K562 (cell line): ENCODE data around the gene PSAP. TPM values are rescaled to one million over a fixed set of nuclear protein-coding genes. Genes with fewer than 3 reads are reported as not detected.

Experiments
- AFF4 ChIP-seq: sonication (generic); formaldehyde crosslinking; IDR thresholded peaks from 2 replicates; pipeline ENCODE4 v1.8.0; 2023; ENCODE audit warnings: mild to moderate bottlenecking, missing genetic modification reagents
- MGA ChIP-seq: fragments of 450-650 bp; IDR thresholded peaks from 2 replicates; pipeline ENCODE4 v1.6.1; 2016; ENCODE audit warnings: mild to moderate bottlenecking, moderate library complexity
- RBM15 ChIP-seq: fragments of 200-400 bp; formaldehyde crosslinking; IDR thresholded peaks from 2 replicates; pipeline ENCODE4 v1.6.1; 2018; ENCODE audit warnings: mild to moderate bottlenecking, low read length, moderate library complexity; ENCODE audit not compliant: insufficient read depth
- SMAD4 ChIP-seq: fragments of 250-450 bp; sonication (Bioruptor Pico); conservative IDR thresholded peaks from 2 replicates; pipeline ENCODE4 v1.8.0; 2021; ENCODE audit warnings: inconsistent platforms, mild to moderate bottlenecking, moderate library complexity
- ZFP1 ChIP-seq: fragments of 450-650 bp; formaldehyde crosslinking; IDR thresholded peaks from 2 replicates; pipeline ENCODE4 v1.4.0; 2020; ENCODE audit warnings: mild to moderate bottlenecking, mixed read lengths
- ZNF449 ChIP-seq: fragments of 250-450 bp; sonication (Bioruptor Pico); IDR thresholded peaks from 2 replicates; pipeline ENCODE4 v1.8.0; 2022; ENCODE audit warnings: moderate library complexity, mild to moderate bottlenecking, inconsistent platforms
- polyA plus RNA-seq, 8 experiments: library from polyadenylated mRNA; depleted of rRNA in 4 of 8; stranded (reverse) in 5 of 8; unstranded in 3 of 8; fragments of >200 nt; fragmentation: Nextera tagmentation in 2 of 8; fragmentation: Illumina TruSeq in 1 of 8; extraction: Ambion mirVana in 2 of 8; extraction: Trizol in 1 of 8; gene quantifications; 2 replicates each; pipeline versions ENCODE4 v1.2.1 to v1.2.3, GENCODE V29; 2011 to 2014; ENCODE audit warnings: inconsistent platforms in 1 of 8, missing spikeins in 1 of 8
- total RNA-seq, 7 experiments: library from RNA; depleted of rRNA in 6 of 7; stranded (reverse); fragments of >200 nt in 6 of 7; fragmentation: Illumina TruSeq in 2 of 7; extraction: Trizol in 2 of 7; gene quantifications; 2 replicates each; pipeline versions ENCODE4 v1.2.1 to v1.2.3, GENCODE V29; 2011 to 2021; ENCODE audit warnings: low replicate concordance in 1 of 7

Gene PSAP
- total and polyA plus RNA-seq, 9 of the 15 experiments (the other 6 are each of a cell fraction or from before 2014, with no cell fraction given) = 245 to 700 (median 429) TPM

GRCh38 chr10:71849461-71849908 lies 1.6 kb downstream of the PSAP start (continued):
- TF ChIP-seq MGA (no peak), RBM15 (no peak), SMAD4 (0 out of 2 replicates have a peak, but pooled peaks have one; percentile 37), ZFP1 (no peak), ZNF449 (no peak), AFF4 (CRISPR knock-in tag) (no peak)
